ENCODE measurements around the gene TMEM52.
A peak's percentile ranks its signal among the peaks of the same experiment; 100 is the strongest.

TMEM52 gene

GRCh38 chr1:1892079-1892762, 26.9 kb downstream of the TMEM52 start:
- TF ChIP-seq CREB5 (CRISPR knock-in tag; IDR thresholded peaks at IDR 0.05; ENCODE audit: low read depth) (no peak), ZC3H10 (CRISPR knock-in tag; IDR thresholded peaks at IDR 0.05) (no peak), SNAI2 (CRISPR knock-in tag; IDR thresholded peaks at IDR 0.05) (no peak), ESRRG (CRISPR knock-in tag; IDR thresholded peaks at IDR 0.05) (no peak), TOX (CRISPR knock-in tag; IDR thresholded peaks at IDR 0.05; ENCODE audit: borderline replicate concordance) (no peak), GLIS3 (CRISPR knock-in tag; IDR thresholded peaks at IDR 0.05) (no peak), ZNF8 (CRISPR knock-in tag; IDR thresholded peaks at IDR 0.05) (no peak), POU6F1 (CRISPR knock-in tag; IDR thresholded peaks at IDR 0.05; ENCODE audit: borderline replicate concordance, low read depth) (no peak), ZNF70 (CRISPR knock-in tag; IDR thresholded peaks at IDR 0.05) (no peak), TCF4 (CRISPR knock-in tag; IDR thresholded peaks at IDR 0.05; ENCODE audit: borderline replicate concordance) (no peak), CSDC2 (CRISPR knock-in tag; IDR thresholded peaks at IDR 0.05) (no peak), PPARA (CRISPR knock-in tag; IDR thresholded peaks at IDR 0.05; ENCODE audit: borderline replicate concordance) (no peak), ZNF565 (CRISPR knock-in tag; conservative IDR thresholded peaks at IDR 0.05; ENCODE audit: low read depth) (no peak), ZFP30 (CRISPR knock-in tag; IDR thresholded peaks at IDR 0.05) (no peak), ZFP3 (CRISPR knock-in tag; IDR thresholded peaks at IDR 0.05) (no peak), ARNTL (CRISPR knock-in tag; IDR thresholded peaks at IDR 0.05; ENCODE audit: borderline replicate concordance, low read depth) (no peak)
- TF ChIP-seq, protein P1, sequence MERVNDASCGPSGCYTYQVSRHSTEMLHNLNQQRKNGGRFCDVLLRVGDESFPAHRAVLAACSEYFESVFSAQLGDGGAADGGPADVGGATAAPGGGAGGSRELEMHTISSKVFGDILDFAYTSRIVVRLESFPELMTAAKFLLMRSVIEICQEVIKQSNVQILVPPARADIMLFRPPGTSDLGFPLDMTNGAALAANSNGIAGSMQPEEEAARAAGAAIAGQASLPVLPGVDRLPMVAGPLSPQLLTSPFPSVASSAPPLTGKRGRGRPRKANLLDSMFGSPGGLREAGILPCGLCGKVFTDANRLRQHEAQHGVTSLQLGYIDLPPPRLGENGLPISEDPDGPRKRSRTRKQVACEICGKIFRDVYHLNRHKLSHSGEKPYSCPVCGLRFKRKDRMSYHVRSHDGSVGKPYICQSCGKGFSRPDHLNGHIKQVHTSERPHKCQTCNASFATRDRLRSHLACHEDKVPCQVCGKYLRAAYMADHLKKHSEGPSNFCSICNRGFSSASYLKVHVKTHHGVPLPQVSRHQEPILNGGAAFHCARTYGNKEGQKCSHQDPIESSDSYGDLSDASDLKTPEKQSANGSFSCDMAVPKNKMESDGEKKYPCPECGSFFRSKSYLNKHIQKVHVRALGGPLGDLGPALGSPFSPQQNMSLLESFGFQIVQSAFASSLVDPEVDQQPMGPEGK (CRISPR knock-in tag; IDR thresholded peaks at IDR 0.05; ENCODE audit: borderline replicate concordance), result no peak
- TF ChIP-seq, protein P2, sequence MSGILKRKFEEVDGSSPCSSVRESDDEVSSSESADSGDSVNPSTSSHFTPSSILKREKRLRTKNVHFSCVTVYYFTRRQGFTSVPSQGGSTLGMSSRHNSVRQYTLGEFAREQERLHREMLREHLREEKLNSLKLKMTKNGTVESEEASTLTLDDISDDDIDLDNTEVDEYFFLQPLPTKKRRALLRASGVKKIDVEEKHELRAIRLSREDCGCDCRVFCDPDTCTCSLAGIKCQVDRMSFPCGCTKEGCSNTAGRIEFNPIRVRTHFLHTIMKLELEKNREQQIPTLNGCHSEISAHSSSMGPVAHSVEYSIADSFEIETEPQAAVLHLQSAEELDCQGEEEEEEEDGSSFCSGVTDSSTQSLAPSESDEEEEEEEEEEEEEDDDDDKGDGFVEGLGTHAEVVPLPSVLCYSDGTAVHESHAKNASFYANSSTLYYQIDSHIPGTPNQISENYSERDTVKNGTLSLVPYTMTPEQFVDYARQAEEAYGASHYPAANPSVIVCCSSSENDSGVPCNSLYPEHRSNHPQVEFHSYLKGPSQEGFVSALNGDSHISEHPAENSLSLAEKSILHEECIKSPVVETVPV (CRISPR knock-in tag; IDR thresholded peaks at IDR 0.05), result no peak
- no peak for ATAC-seq

GRCh38 chr1:1891349-1892078, 27.6 kb downstream of the TMEM52 start:
- peak; percentile 85 for ATAC-seq
- no peak for TF ChIP-seq ZNF565 (CRISPR knock-in tag; conservative IDR thresholded peaks at IDR 0.05; ENCODE audit: low read depth)
- no peak for TF ChIP-seq TOX (CRISPR knock-in tag; IDR thresholded peaks at IDR 0.05; ENCODE audit: borderline replicate concordance)
- TF ChIP-seq, protein P2 (CRISPR knock-in tag; IDR thresholded peaks at IDR 0.05), result no peak
- no peak for TF ChIP-seq SNAI2 (CRISPR knock-in tag; IDR thresholded peaks at IDR 0.05)
- no peak for TF ChIP-seq ZFP30 (CRISPR knock-in tag; IDR thresholded peaks at IDR 0.05)
- TF ChIP-seq ISL1 (CRISPR knock-in tag; IDR thresholded peaks at IDR 0.05), result no peak
- no peak for TF ChIP-seq ESRRG (CRISPR knock-in tag; IDR thresholded peaks at IDR 0.05)
- TF ChIP-seq BACH2 (CRISPR knock-in tag; IDR thresholded peaks at IDR 0.05; ENCODE audit: borderline replicate concordance), result no peak
- TF ChIP-seq CSDC2 (CRISPR knock-in tag; IDR thresholded peaks at IDR 0.05), result no peak
- TF ChIP-seq ZNF70 (CRISPR knock-in tag; IDR thresholded peaks at IDR 0.05), result no peak
- TF ChIP-seq CREB5 (CRISPR knock-in tag; IDR thresholded peaks at IDR 0.05; ENCODE audit: low read depth), result no peak
- no peak for TF ChIP-seq TCF4 (CRISPR knock-in tag; IDR thresholded peaks at IDR 0.05; ENCODE audit: borderline replicate concordance)
- no peak for TF ChIP-seq PPARA (CRISPR knock-in tag; IDR thresholded peaks at IDR 0.05; ENCODE audit: borderline replicate concordance)
- TF ChIP-seq OSR1 (CRISPR knock-in tag; IDR thresholded peaks at IDR 0.05), result no peak
- TF ChIP-seq ARNTL (CRISPR knock-in tag; IDR thresholded peaks at IDR 0.05; ENCODE audit: borderline replicate concordance, low read depth), result no peak
- TF ChIP-seq GLIS3 (CRISPR knock-in tag; IDR thresholded peaks at IDR 0.05), result no peak
- no peak for TF ChIP-seq POU6F1 (CRISPR knock-in tag; IDR thresholded peaks at IDR 0.05; ENCODE audit: borderline replicate concordance, low read depth)
- TF ChIP-seq, protein P3, sequence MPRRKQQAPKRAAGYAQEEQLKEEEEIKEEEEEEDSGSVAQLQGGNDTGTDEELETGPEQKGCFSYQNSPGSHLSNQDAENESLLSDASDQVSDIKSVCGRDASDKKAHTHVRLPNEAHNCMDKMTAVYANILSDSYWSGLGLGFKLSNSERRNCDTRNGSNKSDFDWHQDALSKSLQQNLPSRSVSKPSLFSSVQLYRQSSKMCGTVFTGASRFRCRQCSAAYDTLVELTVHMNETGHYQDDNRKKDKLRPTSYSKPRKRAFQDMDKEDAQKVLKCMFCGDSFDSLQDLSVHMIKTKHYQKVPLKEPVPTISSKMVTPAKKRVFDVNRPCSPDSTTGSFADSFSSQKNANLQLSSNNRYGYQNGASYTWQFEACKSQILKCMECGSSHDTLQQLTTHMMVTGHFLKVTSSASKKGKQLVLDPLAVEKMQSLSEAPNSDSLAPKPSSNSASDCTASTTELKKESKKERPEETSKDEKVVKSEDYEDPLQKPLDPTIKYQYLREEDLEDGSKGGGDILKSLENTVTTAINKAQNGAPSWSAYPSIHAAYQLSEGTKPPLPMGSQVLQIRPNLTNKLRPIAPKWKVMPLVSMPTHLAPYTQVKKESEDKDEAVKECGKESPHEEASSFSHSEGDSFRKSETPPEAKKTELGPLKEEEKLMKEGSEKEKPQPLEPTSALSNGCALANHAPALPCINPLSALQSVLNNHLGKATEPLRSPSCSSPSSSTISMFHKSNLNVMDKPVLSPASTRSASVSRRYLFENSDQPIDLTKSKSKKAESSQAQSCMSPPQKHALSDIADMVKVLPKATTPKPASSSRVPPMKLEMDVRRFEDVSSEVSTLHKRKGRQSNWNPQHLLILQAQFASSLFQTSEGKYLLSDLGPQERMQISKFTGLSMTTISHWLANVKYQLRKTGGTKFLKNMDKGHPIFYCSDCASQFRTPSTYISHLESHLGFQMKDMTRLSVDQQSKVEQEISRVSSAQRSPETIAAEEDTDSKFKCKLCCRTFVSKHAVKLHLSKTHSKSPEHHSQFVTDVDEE (CRISPR knock-in tag; IDR thresholded peaks at IDR 0.05), result no peak
- no peak for TF ChIP-seq ZNF8 (CRISPR knock-in tag; IDR thresholded peaks at IDR 0.05)
- TF ChIP-seq ZC3H10 (CRISPR knock-in tag; IDR thresholded peaks at IDR 0.05), result no peak

Data from SK-N-SH treated with all-trans-retinoic acid at 6 μM for 48 hours (cell line).